Neural progenitor cell (in vitro differentiated cells): ENCODE data around the gene ASTN2. TPM values are rescaled to one million over a fixed set of nuclear protein-coding genes. Genes with fewer than 3 reads are reported as not detected.

ENCODE experiments used
- DNase-seq: peaks from one replicate; pipeline ENCODE4 v3.0.0-alpha.2; 2016; ENCODE audit warnings: low spot score
- H2AFZ ChIP-seq: fragments of 200-600 bp; sonication (generic); replicated peaks from 2 replicates; pipeline ENCODE4 v1.6.1; 2016; ENCODE audit warnings: antibody characterized with exemption
- H3F3A ChIP-seq: fragments of 200-600 bp; sonication (generic); 2 replicates; pipeline ENCODE4 v1.6.1; 2016; ENCODE audit warnings: antibody characterized with exemption, low read depth
- H3K27ac ChIP-seq: fragments of 200-600 bp; sonication (generic); 2 replicates; pipeline ENCODE4 v1.5.1; 2016; ENCODE audit warnings: mild to moderate bottlenecking
- H3K27me3 ChIP-seq: fragments of 200-600 bp; sonication (generic); 2 replicates; pipeline ENCODE4 v1.6.1; 2016; ENCODE audit warnings: mild to moderate bottlenecking, moderate library complexity
- H3K36me3 ChIP-seq: fragments of 200-600 bp; sonication (generic); 2 replicates; pipeline ENCODE4 v1.5.1; 2016
- H3K4me1 ChIP-seq: fragments of 200-600 bp; sonication (generic); 2 replicates; pipeline ENCODE4 v1.6.1; 2016; ENCODE audit warnings: mixed run types
- H3K4me2 ChIP-seq: fragments of 200-600 bp; sonication (generic); 2 replicates; pipeline ENCODE4 v1.6.1; 2016
- H3K4me3 ChIP-seq: fragments of 200-600 bp; sonication (generic); 2 replicates; pipeline ENCODE4 v1.5.1; 2016
- H3K79me2 ChIP-seq: fragments of 200-600 bp; sonication (generic); 2 replicates; pipeline ENCODE4 v1.6.1; 2016; ENCODE audit warnings: low read depth
- H3K9ac ChIP-seq: fragments of 200-600 bp; sonication (generic); 2 replicates; pipeline ENCODE4 v1.6.1; 2016
- H3K9me3 ChIP-seq: fragments of 200-600 bp; sonication (generic); 2 replicates; pipeline ENCODE4 v1.5.1; 2016; ENCODE audit warnings: low read depth
- H4K20me1 ChIP-seq: fragments of 200-600 bp; sonication (generic); 2 replicates; pipeline ENCODE4 v1.6.1; 2016; ENCODE audit warnings: low read depth
- H3K27ac Mint-ChIP-seq: 3 replicates; pipeline ENCODE4 v1.8.0; 2021; ENCODE audit warnings: mixed read lengths
- H3K27me3 Mint-ChIP-seq: 2 replicates; pipeline ENCODE4 v1.8.0; 2022; ENCODE audit warnings: low read depth, mild to moderate bottlenecking, inconsistent platforms, moderate library complexity, mixed read lengths; ENCODE audit not compliant: insufficient read depth
- H3K36me3 Mint-ChIP-seq: 3 replicates; pipeline ENCODE4 v1.8.0; 2021; ENCODE audit warnings: mixed read lengths
- H3K4me1 Mint-ChIP-seq: 3 replicates; pipeline ENCODE4 v1.8.0; 2021; ENCODE audit warnings: mixed read lengths
- H3K4me3 Mint-ChIP-seq: 3 replicates; pipeline ENCODE4 v1.8.0; 2021; ENCODE audit warnings: mild to moderate bottlenecking, moderate library complexity, mixed read lengths
- H3K9me3 Mint-ChIP-seq: 3 replicates; pipeline ENCODE4 v1.8.0; 2020; ENCODE audit warnings: mixed read lengths
- EZH2 ChIP-seq: fragments of 200-600 bp; sonication (generic); IDR thresholded peaks from 2 replicates; pipeline ENCODE4 v1.6.1; 2017; ENCODE audit warnings: antibody characterized with exemption, mild to moderate bottlenecking, moderate library complexity
- EZH2phosphoT487 ChIP-seq: fragments of 200-600 bp; sonication (generic); IDR thresholded peaks from 2 replicates; pipeline ENCODE4 v1.6.1; 2017; ENCODE audit warnings: antibody characterized with exemption
- total RNA-seq: library from RNA; depleted of rRNA; stranded (reverse); fragments of >200 nt; gene quantifications from 2 replicates; pipeline ENCODE4 v1.2.3, GENCODE V29; 2015; ENCODE audit warnings: low replicate concordance
- TF ChIP-seq, protein P1 (sequence below): fragments of 200-600 bp; sonication (generic); IDR thresholded peaks from 2 replicates; pipeline ENCODE4 v1.5.1; 2017; ENCODE audit warnings: antibody characterized with exemption, mild to moderate bottlenecking

ASTN2 gene
- total RNA-seq, 1 donor from 2014 or later = 8.0 TPM

DNA sequence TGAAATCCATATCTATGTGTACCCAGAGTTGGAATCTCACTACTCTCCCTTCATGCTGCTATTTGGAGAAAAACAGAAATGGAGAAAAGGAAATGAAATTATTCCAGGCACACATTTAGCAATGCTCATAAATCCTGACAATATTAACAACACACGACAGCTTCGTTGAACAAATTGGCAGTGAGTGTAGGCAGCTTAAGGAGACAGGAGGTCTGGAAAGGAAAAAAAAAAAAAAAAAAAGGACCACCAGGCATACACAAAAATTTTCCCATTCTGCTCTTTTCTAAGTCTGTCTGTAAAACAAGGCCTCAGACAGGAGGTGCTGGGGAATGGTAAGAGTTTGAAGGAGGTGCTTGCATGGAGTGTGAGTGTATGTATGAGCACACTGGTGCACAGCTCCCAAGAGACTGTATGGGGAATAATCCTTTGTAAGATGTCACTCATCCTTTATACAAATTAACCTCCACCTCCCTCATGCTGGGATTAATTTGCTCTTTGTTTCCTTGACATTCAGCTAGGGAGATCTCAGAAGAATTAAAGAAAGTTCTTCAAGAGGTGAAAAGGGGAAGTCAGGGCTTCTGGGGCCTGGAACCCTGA, 78.9 kb downstream of the ASTN2 start:
- Histone ChIP-seq H3K4me1 (no peaks in the 10 kb centered on the region), H4K20me1 (peaks cover 13% of the 10 kb centered on the region), H3K27ac (no peak overlapping the region), H3K9me3 (no peaks in the 10 kb centered on the region), H3K36me3 (no peaks in the 10 kb centered on the region), H3F3A (no peaks in the 10 kb centered on the region), H3K4me2 (no peak overlapping the region), H3K9ac (no peak overlapping the region), H2AFZ (no peak overlapping the region), H3K79me2 (no peaks in the 10 kb centered on the region), H3K27me3 (no peaks in the 10 kb centered on the region), H3K4me3 (no peak overlapping the region)
- no peaks in the 10 kb centered on the region for H3K36me3 Mint-ChIP-seq
- no peak for DNase-seq
- no peaks in the 10 kb centered on the region for H3K9me3 Mint-ChIP-seq
- TF ChIP-seq, protein P1, sequence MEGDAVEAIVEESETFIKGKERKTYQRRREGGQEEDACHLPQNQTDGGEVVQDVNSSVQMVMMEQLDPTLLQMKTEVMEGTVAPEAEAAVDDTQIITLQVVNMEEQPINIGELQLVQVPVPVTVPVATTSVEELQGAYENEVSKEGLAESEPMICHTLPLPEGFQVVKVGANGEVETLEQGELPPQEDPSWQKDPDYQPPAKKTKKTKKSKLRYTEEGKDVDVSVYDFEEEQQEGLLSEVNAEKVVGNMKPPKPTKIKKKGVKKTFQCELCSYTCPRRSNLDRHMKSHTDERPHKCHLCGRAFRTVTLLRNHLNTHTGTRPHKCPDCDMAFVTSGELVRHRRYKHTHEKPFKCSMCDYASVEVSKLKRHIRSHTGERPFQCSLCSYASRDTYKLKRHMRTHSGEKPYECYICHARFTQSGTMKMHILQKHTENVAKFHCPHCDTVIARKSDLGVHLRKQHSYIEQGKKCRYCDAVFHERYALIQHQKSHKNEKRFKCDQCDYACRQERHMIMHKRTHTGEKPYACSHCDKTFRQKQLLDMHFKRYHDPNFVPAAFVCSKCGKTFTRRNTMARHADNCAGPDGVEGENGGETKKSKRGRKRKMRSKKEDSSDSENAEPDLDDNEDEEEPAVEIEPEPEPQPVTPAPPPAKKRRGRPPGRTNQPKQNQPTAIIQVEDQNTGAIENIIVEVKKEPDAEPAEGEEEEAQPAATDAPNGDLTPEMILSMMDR = no peak
- TF ChIP-seq EZH2phosphoT487 (no peak), EZH2 (no peak)
- H3K4me1 Mint-ChIP-seq = no peaks in the 10 kb centered on the region
- H3K4me3 Mint-ChIP-seq = no peak overlapping the region
- no peak overlapping the region for H3K27ac Mint-ChIP-seq
- peaks cover 10% of the 10 kb centered on the region for H3K27me3 Mint-ChIP-seq

DNA sequence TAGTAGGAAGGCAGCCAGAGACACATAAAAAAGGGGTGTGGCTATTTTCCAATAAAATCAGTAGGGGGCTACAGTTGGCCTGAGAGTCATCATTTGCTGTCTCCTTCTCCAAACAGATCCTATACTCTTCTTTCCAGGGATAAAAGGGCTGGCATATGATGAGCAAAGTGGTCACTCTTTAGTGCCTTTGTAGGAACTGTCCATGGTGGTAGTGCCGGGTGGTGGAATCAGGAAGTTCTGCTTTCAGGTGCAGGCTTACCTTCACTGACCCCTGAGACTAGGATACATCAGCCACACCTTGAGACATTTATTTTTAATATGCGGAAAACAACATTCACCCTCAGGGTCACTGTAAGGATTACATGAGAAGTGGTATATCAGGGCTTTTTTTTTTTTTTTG, 80.8 kb downstream of the ASTN2 start:
- no peak overlapping the region for H3K27ac Mint-ChIP-seq
- peaks cover 13% of the 10 kb centered on the region for H4K20me1 ChIP-seq
- TF ChIP-seq, protein P1 = no peak
- TF ChIP-seq EZH2 = no peak
- H3K9me3 Mint-ChIP-seq = no peaks in the 10 kb centered on the region
- no peaks in the 10 kb centered on the region for H3K4me1 Mint-ChIP-seq
- H3K36me3 ChIP-seq = no peaks in the 10 kb centered on the region
- H3K27me3 Mint-ChIP-seq = peaks cover 12% of the 10 kb centered on the region
- no peak overlapping the region for H3K4me3 Mint-ChIP-seq
- no peak overlapping the region for H3K4me2 ChIP-seq
- H3K4me1 ChIP-seq = no peaks in the 10 kb centered on the region
- no peak overlapping the region for H3K4me3 ChIP-seq
- no peak overlapping the region for H3K27ac ChIP-seq
- H3K9ac ChIP-seq = no peak overlapping the region
- no peaks in the 10 kb centered on the region for H3F3A ChIP-seq
- H3K27me3 ChIP-seq = no peaks in the 10 kb centered on the region
- H3K9me3 ChIP-seq = no peaks in the 10 kb centered on the region
- H3K79me2 ChIP-seq = no peaks in the 10 kb centered on the region
- H3K36me3 Mint-ChIP-seq = no peaks in the 10 kb centered on the region
- peak; percentile 30 for DNase-seq
- H2AFZ ChIP-seq = no peak overlapping the region

DNA sequence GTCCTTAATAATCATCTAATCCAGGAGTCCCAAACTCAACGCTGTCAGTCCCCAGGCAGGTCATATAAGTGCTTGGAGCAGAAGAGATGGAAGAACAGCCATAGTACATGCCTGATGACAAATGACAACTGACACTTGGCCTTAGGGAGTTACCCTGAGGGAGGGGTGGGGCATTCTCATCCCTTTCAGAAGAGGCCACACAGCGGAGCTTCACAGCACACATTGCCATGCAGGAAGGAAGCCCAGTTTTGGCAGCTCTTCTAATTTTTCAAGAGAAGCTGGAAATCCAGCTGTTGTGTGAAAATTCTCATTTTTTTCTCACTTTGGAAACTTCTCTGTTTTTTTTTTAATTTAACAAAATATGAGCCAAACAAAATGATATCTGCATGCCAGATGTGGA, 89.0 kb downstream of the ASTN2 start:
- peaks cover 6% of the 10 kb centered on the region for H3K27me3 Mint-ChIP-seq
- no peaks in the 10 kb centered on the region for H3K36me3 Mint-ChIP-seq
- TF ChIP-seq EZH2phosphoT487 (no peak), EZH2 (no peak)
- TF ChIP-seq, protein P1 = no peak

More for the DNA sequence above, 89.0 kb downstream of the ASTN2 start:
- Histone ChIP-seq H3K9ac (no peak overlapping the region), H3K79me2 (no peaks in the 10 kb centered on the region), H3K4me1 (peaks cover 10% of the 10 kb centered on the region), H2AFZ (no peak overlapping the region), H3K27ac (no peak overlapping the region), H3K27me3 (no peaks in the 10 kb centered on the region), H3K4me3 (no peak overlapping the region), H3K36me3 (no peaks in the 10 kb centered on the region), H3F3A (no peaks in the 10 kb centered on the region), H4K20me1 (peaks cover 7% of the 10 kb centered on the region), H3K9me3 (no peaks in the 10 kb centered on the region), H3K4me2 (no peak overlapping the region)
- no peak overlapping the region for H3K27ac Mint-ChIP-seq
- H3K4me1 Mint-ChIP-seq = no peaks in the 10 kb centered on the region
- no peak for DNase-seq
- no peak overlapping the region for H3K4me3 Mint-ChIP-seq
- no peaks in the 10 kb centered on the region for H3K9me3 Mint-ChIP-seq
